Nephron (organoid): ENCODE data around the gene HECW1.

Source experiments
- H3K27ac Mint-ChIP-seq, 3 experiments: 2 replicates each; pipeline ENCODE4 v1.8.0; 2020; ENCODE audit warnings: mixed read lengths in 3 of 3, mild to moderate bottlenecking in 2 of 3, moderate library complexity in 1 of 3
- H3K27me3 Mint-ChIP-seq: 2 replicates; pipeline ENCODE4 v1.8.0; 2021; ENCODE audit warnings: low read depth, mild to moderate bottlenecking, moderate library complexity, mixed read lengths
- H3K36me3 Mint-ChIP-seq: 2 replicates; pipeline ENCODE4 v1.8.0; 2020; ENCODE audit warnings: low read depth, mixed read lengths
- H3K4me1 Mint-ChIP-seq: 2 replicates; pipeline ENCODE4 v1.8.0; 2020; ENCODE audit warnings: mixed read lengths
- H3K4me3 Mint-ChIP-seq, 3 experiments: 2 replicates each; pipeline ENCODE4 v1.8.0; 2020; ENCODE audit warnings: mild to moderate bottlenecking in 3 of 3, mixed read lengths in 3 of 3, moderate library complexity in 2 of 3
- H3K9me3 Mint-ChIP-seq: 2 replicates; pipeline ENCODE4 v1.8.0; 2020; ENCODE audit warnings: mixed read lengths
- TF ChIP-seq, protein P1 (sequence below), 3 experiments: fragments of 200-600 bp; sonication (generic); IDR thresholded peaks; one replicate each; pipeline ENCODE4 v1.5.0; 2021; ENCODE audit warnings: antibody characterized with exemption in 3 of 3; ENCODE audit not compliant: unreplicated experiment in 3 of 3

The HECW1 gene

GRCh38 chr7:43533801-43534479 lies 421.5 kb downstream of the HECW1 start:
- H3K4me1 Mint-ChIP-seq, result peaks cover 22% of the 10 kb centered on the region
- H3K36me3 Mint-ChIP-seq, result no peaks in the 10 kb centered on the region
- no peaks in the 10 kb centered on the region for H3K9me3 Mint-ChIP-seq
- H3K4me3 Mint-ChIP-seq, result peak overlapping the region in 1 of 3 experiments; percentile 16
- H3K27ac Mint-ChIP-seq, result peak overlapping the region; percentile 8 to 87 (median 76)
- H3K27me3 Mint-ChIP-seq, result no peaks in the 10 kb centered on the region
- TF ChIP-seq, protein P1, sequence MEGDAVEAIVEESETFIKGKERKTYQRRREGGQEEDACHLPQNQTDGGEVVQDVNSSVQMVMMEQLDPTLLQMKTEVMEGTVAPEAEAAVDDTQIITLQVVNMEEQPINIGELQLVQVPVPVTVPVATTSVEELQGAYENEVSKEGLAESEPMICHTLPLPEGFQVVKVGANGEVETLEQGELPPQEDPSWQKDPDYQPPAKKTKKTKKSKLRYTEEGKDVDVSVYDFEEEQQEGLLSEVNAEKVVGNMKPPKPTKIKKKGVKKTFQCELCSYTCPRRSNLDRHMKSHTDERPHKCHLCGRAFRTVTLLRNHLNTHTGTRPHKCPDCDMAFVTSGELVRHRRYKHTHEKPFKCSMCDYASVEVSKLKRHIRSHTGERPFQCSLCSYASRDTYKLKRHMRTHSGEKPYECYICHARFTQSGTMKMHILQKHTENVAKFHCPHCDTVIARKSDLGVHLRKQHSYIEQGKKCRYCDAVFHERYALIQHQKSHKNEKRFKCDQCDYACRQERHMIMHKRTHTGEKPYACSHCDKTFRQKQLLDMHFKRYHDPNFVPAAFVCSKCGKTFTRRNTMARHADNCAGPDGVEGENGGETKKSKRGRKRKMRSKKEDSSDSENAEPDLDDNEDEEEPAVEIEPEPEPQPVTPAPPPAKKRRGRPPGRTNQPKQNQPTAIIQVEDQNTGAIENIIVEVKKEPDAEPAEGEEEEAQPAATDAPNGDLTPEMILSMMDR (IDR thresholded peaks at IDR 0.05; ENCODE audit: unreplicated experiment in 3 of 3), result peak in 1 of 3 experiments; percentile 7

DNA sequence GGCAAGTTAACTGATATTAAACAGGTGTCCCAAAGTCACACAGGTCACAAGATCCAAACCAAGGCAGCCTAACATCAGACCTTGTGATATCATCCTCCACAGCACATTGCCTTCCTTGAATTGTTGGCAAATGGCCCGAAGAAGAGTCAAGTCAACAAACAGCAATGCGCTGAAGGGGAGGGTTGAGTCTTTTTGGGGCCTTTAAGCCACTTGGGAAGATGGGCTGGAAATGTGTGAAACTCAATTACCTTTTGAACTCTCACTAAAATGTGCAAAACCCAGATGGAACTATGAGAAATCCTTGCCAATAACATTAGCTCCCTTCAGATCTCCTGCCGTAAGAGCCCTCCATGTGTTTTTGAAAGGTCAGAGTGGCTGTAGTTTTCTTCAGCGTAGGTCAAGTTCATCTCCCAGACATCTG lies 422.6 kb downstream of the HECW1 start:
- no peak overlapping the region for H3K4me3 Mint-ChIP-seq

GRCh38 chr7:43535810-43536585 lies 423.6 kb downstream of the HECW1 start:
- TF ChIP-seq, protein P1 (IDR thresholded peaks at IDR 0.05; ENCODE audit: unreplicated experiment in 3 of 3), result no peak
- Mint-ChIP-seq H3K36me3 (no peaks in the 10 kb centered on the region), H3K9me3 (no peaks in the 10 kb centered on the region), H3K4me3 (no peak overlapping the region), H3K27ac (no peak overlapping the region), H3K4me1 (peaks cover 22% of the 10 kb centered on the region), H3K27me3 (peaks cover 5% of the 10 kb centered on the region)

More for the DNA sequence above, 422.6 kb downstream of the HECW1 start:
- Mint-ChIP-seq H3K9me3 (no peaks in the 10 kb centered on the region), H3K27ac (peak overlapping the region in 2 of 3 experiments; percentile 15 to 68), H3K4me1 (peaks cover 22% of the 10 kb centered on the region), H3K36me3 (no peaks in the 10 kb centered on the region), H3K27me3 (no peaks in the 10 kb centered on the region)
- TF ChIP-seq, protein P1 (IDR thresholded peaks at IDR 0.05; ENCODE audit: unreplicated experiment in 3 of 3), result no peak

DNA sequence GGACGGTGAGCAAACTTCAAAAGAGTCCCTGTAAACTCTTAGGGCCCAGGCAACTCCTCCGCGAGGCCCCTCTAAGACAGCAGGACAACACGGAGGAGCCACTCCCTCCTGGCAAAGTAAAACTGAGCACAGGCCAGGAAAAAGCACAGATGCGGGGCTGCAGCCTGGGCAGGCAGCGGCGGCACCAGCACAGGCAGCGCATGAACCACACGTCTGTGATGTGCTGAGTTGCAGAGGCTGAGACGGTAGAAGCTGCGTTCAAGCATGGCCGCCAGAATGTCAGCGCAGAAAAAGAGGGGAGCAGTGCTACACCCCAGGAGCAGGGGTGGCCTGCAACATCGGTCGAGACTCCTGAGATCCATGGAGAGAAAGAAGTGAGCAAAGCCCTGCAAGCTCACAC lies 424.3 kb downstream of the HECW1 start:
- TF ChIP-seq, protein P1 (IDR thresholded peaks at IDR 0.05; ENCODE audit: unreplicated experiment in 3 of 3), result no peak
- Mint-ChIP-seq H3K27ac (no peak overlapping the region), H3K27me3 (peaks cover 8% of the 10 kb centered on the region), H3K9me3 (no peaks in the 10 kb centered on the region), H3K36me3 (no peaks in the 10 kb centered on the region), H3K4me3 (peak overlapping the region in 1 of 3 experiments; percentile 16), H3K4me1 (peaks cover 22% of the 10 kb centered on the region)

DNA sequence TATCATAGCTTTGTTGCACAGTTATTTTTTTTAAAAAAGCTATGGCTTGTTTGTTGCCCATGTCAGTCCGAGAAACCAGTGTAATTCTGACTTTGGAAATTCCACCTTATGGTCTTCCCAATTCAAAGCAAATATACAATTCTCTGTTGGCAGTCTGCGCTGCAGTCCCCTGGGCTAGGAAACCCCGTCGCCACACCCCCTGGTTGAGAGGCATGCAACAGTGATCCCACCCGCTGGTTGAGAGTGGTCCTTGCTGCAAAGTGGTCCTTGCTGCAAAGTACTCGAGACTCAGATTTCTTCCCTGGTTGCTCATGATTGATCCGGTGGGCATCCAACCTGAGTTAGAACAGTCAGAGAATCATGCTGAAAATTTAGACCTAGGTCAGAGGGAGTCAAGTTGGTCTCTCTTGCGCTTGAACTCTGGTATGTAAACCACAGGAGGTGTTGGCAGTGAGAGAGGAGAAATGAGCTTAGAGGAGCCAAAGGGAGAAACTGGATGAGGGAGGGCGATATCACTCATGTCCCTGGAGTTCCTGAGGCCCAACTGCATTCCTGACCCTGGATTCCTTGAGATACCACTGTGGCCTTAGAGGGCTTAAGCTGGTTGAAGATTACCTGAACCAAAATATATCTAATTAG lies 425.4 kb downstream of the HECW1 start:
- Mint-ChIP-seq H3K27me3 (peaks cover 8% of the 10 kb centered on the region), H3K36me3 (no peaks in the 10 kb centered on the region), H3K27ac (no peak overlapping the region), H3K9me3 (no peaks in the 10 kb centered on the region), H3K4me3 (no peak overlapping the region), H3K4me1 (peaks cover 22% of the 10 kb centered on the region)
- TF ChIP-seq, protein P1 (IDR thresholded peaks at IDR 0.05; ENCODE audit: unreplicated experiment in 3 of 3), result no peak
